DOHH2 (cell line): ENCODE measurements around the gene EHBP1L1.

ENCODE experiments used
- H3F3A ChIP-seq: fragments of 200-600 bp; sonication (generic), shearing (Covaris generic); 2 replicates; pipeline ENCODE4 v1.6.0; 2016; ENCODE audit warnings: antibody characterized with exemption, mild to moderate bottlenecking; ENCODE audit not compliant: control insufficient read depth, insufficient read depth
- H3K27ac ChIP-seq: fragments of 200-600 bp; sonication (generic); 2 replicates; pipeline ENCODE4 v1.5.1; 2014; ENCODE audit warnings: low read depth, mild to moderate bottlenecking, low read length, moderate library complexity
- H3K27me3 ChIP-seq: fragments of 200-600 bp; sonication (generic); 2 replicates; pipeline ENCODE4 v1.6.1; 2014; ENCODE audit warnings: mild to moderate bottlenecking, low read length, mixed read lengths; ENCODE audit not compliant: control insufficient read depth
- H3K36me3 ChIP-seq: fragments of 200-600 bp; sonication (generic); 2 replicates; pipeline ENCODE4 v1.6.1; 2014; ENCODE audit warnings: mild to moderate bottlenecking, low read length, moderate library complexity, mixed read lengths; ENCODE audit not compliant: control insufficient read depth
- H3K4me1 ChIP-seq: fragments of 200-600 bp; sonication (generic); 2 replicates; pipeline ENCODE4 v1.6.1; 2014; ENCODE audit warnings: mild to moderate bottlenecking, low read length, mixed read lengths; ENCODE audit not compliant: control insufficient read depth
- H3K4me2 ChIP-seq: fragments of 200-600 bp; sonication (generic); 2 replicates; pipeline ENCODE4 v1.6.0; 2014; ENCODE audit warnings: mild to moderate bottlenecking, low read length, moderate library complexity
- H3K4me3 ChIP-seq: fragments of 200-600 bp; sonication (generic); 2 replicates; pipeline ENCODE4 v1.5.1; 2014; ENCODE audit warnings: mild to moderate bottlenecking, low read length, mixed read lengths
- H3K79me2 ChIP-seq: fragments of 200-600 bp; sonication (generic); 2 replicates; pipeline ENCODE4 v1.6.1; 2014; ENCODE audit warnings: mild to moderate bottlenecking, low read length, mixed read lengths; ENCODE audit not compliant: control insufficient read depth
- H3K9me2 ChIP-seq: fragments of 200-600 bp; sonication (generic); replicated peaks from 2 replicates; pipeline ENCODE4 v1.6.1; 2014; ENCODE audit warnings: mild to moderate bottlenecking, low read length, mixed read lengths; ENCODE audit not compliant: control insufficient read depth
- H3K9me3 ChIP-seq: fragments of 200-600 bp; sonication (generic); 2 replicates; pipeline ENCODE4 v1.6.1; 2014; ENCODE audit warnings: antibody characterized with exemption, low read length, mixed read lengths; ENCODE audit not compliant: control insufficient read depth, insufficient read depth
- H4K20me1 ChIP-seq: fragments of 200-600 bp; sonication (generic); 2 replicates; pipeline ENCODE4 v1.6.0; 2014; ENCODE audit warnings: low read depth, mild to moderate bottlenecking, antibody characterized with exemption, low read length, moderate library complexity; ENCODE audit not compliant: control insufficient read depth, insufficient read depth
- CTCF ChIP-seq: fragments of 200-600 bp; sonication (generic); IDR thresholded peaks from one replicate; pipeline ENCODE4 v1.5.1; 2014; ENCODE audit warnings: antibody characterized with exemption, mild to moderate bottlenecking, low read depth, low read length; ENCODE audit not compliant: poor library complexity, severe bottlenecking
- EZH2phosphoT487 ChIP-seq: fragments of 200-600 bp; sonication (generic); IDR thresholded peaks from 2 replicates; pipeline ENCODE4 v1.6.1; 2017; ENCODE audit warnings: borderline replicate concordance, mild to moderate bottlenecking, antibody characterized with exemption, low read length, moderate library complexity, mixed read lengths

The EHBP1L1 gene

GRCh38 chr11:65571940-65572339, 3.9 kb upstream of the EHBP1L1 start:
- Histone ChIP-seq H3K4me1 (peaks cover 61% of the 10 kb centered on the region), H3K79me2 (peaks cover 66% of the 10 kb centered on the region), H3K4me2 (peak overlapping the region; percentile 87), H3K27ac (peak overlapping the region; percentile 31), H3K27me3 (no peaks in the 10 kb centered on the region), H3K9me2 (no peaks in the 10 kb centered on the region), H3K4me3 (peak overlapping the region; percentile 98), H3K9me3 (no peaks in the 10 kb centered on the region), H3F3A (peaks cover 27% of the 10 kb centered on the region), H3K36me3 (peaks cover 26% of the 10 kb centered on the region), H4K20me1 (0 out of 2 replicates have a peak, but pooled peaks cover 2% of the 10 kb centered on the region)
- TF ChIP-seq CTCF (peak; percentile 40), EZH2phosphoT487 (no peak)

- peaks cover 65% of the 10 kb centered on the region for H3K4me1 ChIP-seq
- H3K27ac ChIP-seq, result peak within 1 kb of the TSS; percentile 90
- peaks cover 64% of the 10 kb centered on the region for H3K79me2 ChIP-seq
These were observed 3.3 kb upstream of the EHBP1L1 start, which contains the start of gene FAM89B for GRCh38 chr11:65572356-65573051. Gene FAM89B, plus strand, starts transcription at chr11:65572538. Its CDS starts 132 bp downstream, at chr11:65572670.

GRCh38 chr11:65573391-65574079, 2.3 kb upstream of the EHBP1L1 start:
- TF ChIP-seq CTCF (no peak), EZH2phosphoT487 (no peak)
- H3K27ac ChIP-seq, result peak overlapping the region; percentile 90
- H3K9me2 ChIP-seq, result no peaks in the 10 kb centered on the region
- H3K4me3 ChIP-seq, result peak overlapping the region; percentile 98
- peaks cover 62% of the 10 kb centered on the region for H3K4me1 ChIP-seq
- peaks cover 54% of the 10 kb centered on the region for H3K79me2 ChIP-seq
- 0 out of 2 replicates have a peak, but pooled peaks cover 2% of the 10 kb centered on the region for H4K20me1 ChIP-seq
- peak overlapping the region; percentile 87 for H3K4me2 ChIP-seq
- peaks cover 25% of the 10 kb centered on the region for H3F3A ChIP-seq
- no peaks in the 10 kb centered on the region for H3K9me3 ChIP-seq
- H3K36me3 ChIP-seq, result peaks cover 20% of the 10 kb centered on the region
- H3K27me3 ChIP-seq, result no peaks in the 10 kb centered on the region

More at GRCh38 chr11:65572356-65573051, 3.3 kb upstream of the EHBP1L1 start, which contains the start of gene FAM89B:
- H3K27me3 ChIP-seq, result no peaks in the 10 kb centered on the region
- H3K36me3 ChIP-seq, result peaks cover 26% of the 10 kb centered on the region
- no peaks in the 10 kb centered on the region for H3K9me2 ChIP-seq
- H3K4me3 ChIP-seq, result peak within 1 kb of the TSS; percentile 98
- H3K4me2 ChIP-seq, result peak within 1 kb of the TSS; percentile 87
- TF ChIP-seq EZH2phosphoT487 (no peak), CTCF (no peak)
- peaks cover 27% of the 10 kb centered on the region for H3F3A ChIP-seq
- 0 out of 2 replicates have a peak, but pooled peaks cover 2% of the 10 kb centered on the region for H4K20me1 ChIP-seq
- no peaks in the 10 kb centered on the region for H3K9me3 ChIP-seq
